KOPT-K1 (cell line): ENCODE data around the gene NFIA.
A peak's percentile ranks its signal among the peaks of the same experiment; 100 is the strongest.
"Not testable (repeated sequence)": the region's sequence is repeated elsewhere in the genome, so short reads cannot be mapped to it uniquely, and the experiment has no call there.

Experiments used
- H3K27ac ChIP-seq: fragments of 200-600 bp; sonication (generic); 2 replicates; pipeline ENCODE4 v1.5.1; 2016; ENCODE audit warnings: antibody characterized with exemption, mild to moderate bottlenecking, low read depth, low read length; ENCODE audit not compliant: poor library complexity, severe bottlenecking
- H3K36me3 ChIP-seq: fragments of 200-600 bp; sonication (generic); 2 replicates; pipeline ENCODE4 v1.5.1; 2017; ENCODE audit warnings: antibody characterized with exemption, mild to moderate bottlenecking, low read length, moderate library complexity; ENCODE audit not compliant: insufficient read depth
- H3K9me3 ChIP-seq: fragments of 200-600 bp; sonication (generic); 2 replicates; pipeline ENCODE4 v1.5.1; 2017; ENCODE audit warnings: antibody characterized with exemption, low read length, mild to moderate bottlenecking; ENCODE audit not compliant: insufficient read depth, poor library complexity, severe bottlenecking

Gene NFIA

DNA sequence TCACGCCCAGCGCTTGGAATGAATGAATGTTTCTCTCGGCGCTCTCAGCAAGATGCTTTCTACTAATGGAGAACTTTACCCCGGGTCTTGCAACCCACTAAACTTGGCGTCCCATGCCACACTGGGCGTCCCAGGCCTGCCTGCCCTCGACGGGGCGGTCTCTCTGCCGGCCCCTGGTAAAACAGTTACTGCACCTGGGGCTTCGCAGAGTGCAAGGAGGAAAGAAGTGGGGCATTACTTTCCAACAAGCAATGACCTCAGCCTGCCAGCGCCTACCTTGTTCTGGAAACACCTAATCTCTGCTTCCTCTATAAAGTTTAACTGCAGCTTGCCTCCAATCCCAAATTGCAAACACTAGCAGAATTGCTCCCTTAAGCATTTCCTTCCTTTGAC, 27.8 kb upstream of the NFIA start:
- H3K27ac ChIP-seq: no peak overlapping the region
- no peaks in the 10 kb centered on the region for H3K36me3 ChIP-seq
- H3K9me3 ChIP-seq: no peaks in the 10 kb centered on the region

- Histone ChIP-seq H3K27ac (no peak overlapping the region), H3K9me3 (no peaks in the 10 kb centered on the region), H3K36me3 (no peaks in the 10 kb centered on the region)
Observed at GRCh38 chr1:61055110-61055614, 27.2 kb upstream of the NFIA start.

- Histone ChIP-seq H3K27ac (no peak overlapping the region), H3K36me3 (no peaks in the 10 kb centered on the region), H3K9me3 (no peaks in the 10 kb centered on the region)
Observed at GRCh38 chr1:61056196-61056572, 26.2 kb upstream of the NFIA start.

GRCh38 chr1:61056573-61057439, 25.6 kb upstream of the NFIA start:
- no peaks in the 10 kb centered on the region for H3K36me3 ChIP-seq
- no peaks in the 10 kb centered on the region for H3K9me3 ChIP-seq
- H3K27ac ChIP-seq: no peak overlapping the region

DNA sequence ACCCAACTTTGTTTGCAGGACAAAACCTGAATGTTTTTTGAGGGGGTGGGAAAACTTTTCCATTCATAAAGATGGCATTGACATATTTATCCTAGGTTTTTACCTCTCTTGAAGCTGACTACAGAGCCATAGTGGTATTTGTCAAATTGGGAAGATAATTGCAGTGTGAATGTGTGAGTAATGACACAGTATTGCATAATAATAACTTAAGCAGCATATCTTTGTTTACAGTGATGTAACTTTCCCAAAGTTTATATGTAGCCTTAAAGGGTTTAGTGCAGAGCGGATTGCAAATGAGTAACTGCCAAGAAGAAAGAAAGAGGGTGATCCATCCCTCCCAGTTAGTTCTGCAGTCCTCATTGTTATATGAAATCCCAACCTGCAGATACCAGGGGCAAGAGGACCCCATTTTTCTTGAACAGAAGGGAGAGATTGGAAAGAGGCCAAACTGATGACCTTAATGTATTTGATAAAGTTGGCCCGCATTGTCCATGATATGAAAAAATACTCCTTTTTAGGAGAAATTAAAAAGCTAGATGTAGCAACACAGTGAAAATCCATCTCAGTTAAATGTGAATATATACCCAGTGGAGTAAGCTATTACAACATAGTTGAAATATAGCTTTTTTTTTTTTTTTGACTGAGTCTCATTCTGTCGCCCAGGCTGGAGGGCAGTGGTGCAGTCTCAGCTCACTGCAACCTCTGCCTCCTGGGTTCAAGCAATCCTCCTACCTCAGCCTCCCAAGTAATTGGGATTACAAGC, 23.7 kb upstream of the NFIA start:
- Histone ChIP-seq H3K9me3 (no peaks in the 10 kb centered on the region), H3K36me3 (no peaks in the 10 kb centered on the region), H3K27ac (no peak overlapping the region)

- H3K27ac ChIP-seq, H3K36me3 ChIP-seq, H3K9me3 ChIP-seq: not testable (repeated sequence)
Observed at GRCh38 chr1:61061601-61062000, 20.8 kb upstream of the NFIA start.

DNA sequence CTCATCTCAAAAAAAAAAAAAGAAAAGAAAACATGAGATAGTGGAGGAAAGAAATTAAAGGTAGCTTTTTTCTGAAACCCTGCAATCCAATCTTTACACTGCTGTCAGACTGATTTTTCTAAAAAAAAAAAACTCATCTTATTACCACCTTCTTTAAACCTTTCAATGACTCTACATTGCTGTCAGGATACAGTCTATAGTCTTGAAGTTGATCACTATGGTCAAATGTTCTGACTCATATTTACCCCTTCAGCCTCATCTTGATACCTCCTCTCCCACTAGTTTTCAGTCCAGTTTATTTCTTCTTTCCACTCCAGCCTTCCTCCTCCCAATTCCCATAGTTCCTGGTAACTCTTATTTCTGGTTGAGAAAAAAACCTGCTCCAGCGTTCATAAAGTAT, 17.7 kb upstream of the NFIA start:
- Histone ChIP-seq H3K9me3 (no peaks in the 10 kb centered on the region), H3K36me3 (no peaks in the 10 kb centered on the region), H3K27ac (no peak overlapping the region)

- Histone ChIP-seq H3K36me3 (no peaks in the 10 kb centered on the region), H3K27ac (no peak overlapping the region), H3K9me3 (no peaks in the 10 kb centered on the region)
Observed at GRCh38 chr1:61067446-61068019, 14.8 kb upstream of the NFIA start.

DNA sequence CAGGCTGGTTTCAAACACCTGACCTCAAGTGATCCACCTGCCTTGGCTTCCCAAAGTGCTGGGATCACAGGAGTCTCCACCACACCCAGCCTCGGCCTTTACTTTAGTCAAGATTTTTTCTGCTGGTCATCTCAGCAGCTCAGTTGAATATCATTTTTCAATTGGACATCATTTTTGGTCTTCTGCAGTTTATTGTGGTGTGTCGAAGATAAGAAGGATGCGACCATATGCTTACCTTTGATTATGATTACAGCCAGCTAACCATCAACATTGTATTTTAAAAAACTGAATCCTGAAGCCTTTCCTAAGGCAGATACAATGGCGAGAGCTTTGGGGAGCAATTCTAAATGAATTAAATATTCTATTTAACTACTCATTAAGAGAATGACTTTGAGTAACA, 12.3 kb upstream of the NFIA start:
- Histone ChIP-seq H3K27ac (no peak overlapping the region), H3K36me3 (no peaks in the 10 kb centered on the region), H3K9me3 (no peaks in the 10 kb centered on the region)

DNA sequence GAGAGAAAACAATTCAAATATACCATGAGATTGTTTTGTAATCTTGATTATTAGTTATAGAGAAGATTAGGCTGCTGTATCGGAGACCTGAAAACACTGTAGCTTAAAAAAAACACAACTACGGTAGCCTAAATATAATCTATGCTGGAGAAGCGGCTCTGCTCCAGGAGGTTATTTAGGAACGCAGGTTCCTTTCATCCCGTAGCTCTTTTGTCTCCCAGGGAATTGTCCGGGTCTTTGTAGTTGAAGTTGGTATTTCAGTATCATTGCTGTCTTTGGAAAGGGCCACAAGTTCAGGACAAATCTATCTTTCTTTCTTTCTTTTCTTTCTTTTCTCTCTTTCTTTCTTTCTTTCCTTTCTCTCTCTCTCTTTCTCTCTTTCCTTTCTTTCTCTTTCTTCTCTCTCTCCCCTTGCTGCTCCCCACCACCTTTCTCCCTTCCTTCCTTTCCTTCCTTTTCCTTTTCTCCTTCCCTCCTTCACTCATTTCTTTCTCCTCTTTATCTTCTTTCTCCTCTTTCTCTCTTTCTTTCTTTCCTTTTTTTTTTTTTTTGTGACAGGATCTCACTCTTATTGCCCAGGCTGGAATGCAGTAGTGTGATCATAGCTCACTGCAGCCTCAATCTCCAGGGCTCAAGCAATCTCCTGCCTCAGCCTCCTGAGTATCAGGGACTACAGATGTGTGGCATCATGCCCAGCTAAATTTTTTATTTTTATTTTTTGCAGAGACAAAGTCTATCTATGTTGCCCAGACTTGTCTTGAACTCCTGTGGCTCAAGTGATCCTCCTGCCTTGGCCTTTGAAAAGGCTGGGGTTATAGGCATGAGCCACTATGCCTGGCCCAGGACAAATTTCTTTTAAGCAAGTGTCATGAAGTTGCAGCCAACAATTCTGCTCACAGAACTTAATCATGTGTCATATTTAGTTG, 10.9 kb upstream of the NFIA start:
- Histone ChIP-seq H3K36me3 (no peaks in the 10 kb centered on the region), H3K27ac (no peak overlapping the region), H3K9me3 (no peaks in the 10 kb centered on the region)

DNA sequence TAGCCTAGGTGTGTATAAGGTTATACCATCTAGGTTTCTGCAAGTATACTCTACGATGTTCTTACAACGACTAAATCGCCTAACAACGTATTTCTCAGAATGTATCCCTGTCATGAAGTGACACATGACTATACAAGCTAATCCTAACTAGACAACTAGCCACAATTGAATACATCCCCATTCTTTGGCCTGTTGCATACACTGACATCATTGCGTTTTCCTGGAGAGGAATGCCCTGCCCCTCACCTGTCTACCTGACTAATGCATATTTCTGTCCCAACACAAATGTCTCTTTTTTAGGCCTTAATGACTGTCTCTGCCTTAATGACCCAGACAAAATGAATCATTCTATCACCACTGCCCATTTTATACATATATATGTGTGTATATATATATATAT, 8.5 kb upstream of the NFIA start:
- no peaks in the 10 kb centered on the region for H3K36me3 ChIP-seq
- no peaks in the 10 kb centered on the region for H3K9me3 ChIP-seq
- H3K27ac ChIP-seq: no peak overlapping the region

DNA sequence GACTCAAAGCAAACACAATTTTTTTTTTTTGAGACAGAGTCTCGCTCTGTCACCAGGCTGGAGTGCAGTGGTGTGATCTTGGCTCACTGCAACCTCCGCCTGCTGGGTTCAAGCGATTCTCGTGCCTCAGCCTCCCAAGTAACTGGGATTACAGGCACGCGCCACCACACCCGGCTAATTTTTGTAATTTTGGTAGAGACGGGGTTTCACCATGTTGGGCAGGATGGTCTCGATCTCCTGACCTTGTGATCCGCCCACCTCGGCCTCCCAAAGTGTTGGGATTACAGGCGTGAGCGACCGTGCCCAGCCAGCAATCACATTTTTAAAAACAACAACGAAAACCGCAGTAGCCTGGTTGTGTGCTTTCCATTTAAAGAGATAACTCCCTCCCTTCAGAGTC, 6.5 kb upstream of the NFIA start:
- H3K9me3 ChIP-seq, H3K27ac ChIP-seq, H3K36me3 ChIP-seq: not testable (repeated sequence)

DNA sequence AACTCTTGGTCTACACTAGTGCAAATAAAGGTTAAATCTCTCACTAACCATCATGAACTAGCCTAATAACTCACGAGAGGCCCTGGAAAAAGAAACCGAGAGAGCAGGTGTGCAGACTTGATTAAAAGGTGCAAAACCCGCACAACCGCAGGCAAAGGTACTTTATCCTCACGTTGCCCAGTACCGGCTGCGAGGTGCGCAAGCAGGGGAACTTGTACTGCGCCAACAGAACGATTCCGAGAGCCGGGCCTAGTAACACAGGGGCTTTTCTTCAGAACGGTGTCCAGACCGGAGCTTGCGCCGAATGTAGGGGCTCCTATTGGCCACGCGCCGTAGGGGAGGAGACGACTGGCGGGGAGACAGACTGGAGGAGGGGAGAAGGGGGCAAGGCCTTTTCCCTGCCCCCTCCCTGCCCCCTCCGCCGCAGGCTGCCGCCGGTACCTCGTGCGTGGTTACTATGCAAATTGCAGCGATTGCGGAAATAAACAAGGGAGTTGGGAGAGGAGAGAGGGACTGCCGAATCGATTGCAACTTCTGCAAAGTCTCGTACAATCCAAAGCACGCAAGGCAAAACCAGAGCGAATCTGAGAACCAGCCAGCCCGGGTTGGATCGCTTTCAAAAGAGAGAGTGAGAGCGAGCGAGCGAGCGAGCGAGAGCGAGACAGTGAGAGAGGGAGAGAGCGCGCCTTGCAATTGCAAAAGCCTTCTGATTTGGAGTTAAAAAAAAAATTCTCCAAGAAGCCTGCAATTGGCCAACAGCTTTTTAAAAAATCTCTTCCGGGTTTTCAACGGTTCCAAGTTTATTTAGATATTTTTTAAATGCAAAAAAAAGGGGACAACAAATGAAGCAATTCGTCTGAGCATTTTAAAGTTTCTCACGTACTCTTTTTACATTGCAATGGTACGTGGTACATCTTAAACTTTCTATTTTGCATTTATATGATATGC, 5.4 kb upstream of the NFIA start:
- Histone ChIP-seq H3K36me3 (no peaks in the 10 kb centered on the region), H3K27ac (peak overlapping the region; percentile 59), H3K9me3 (no peaks in the 10 kb centered on the region)
